K562 (cell line): Measurements from ENCODE around the gene NMNAT3. TPM values are rescaled to one million over a fixed set of nuclear protein-coding genes. Genes with fewer than 3 reads are reported as not detected.

Experiments
- ATAC-seq: fragments of 200-7000 bp; cut with Tn5 transposase; 3 replicates; pipeline ENCODE4 v1.9.1; 2020; ENCODE audit warnings: moderate library complexity
- BruUV-seq: library from RNA; stranded (reverse); fragments of 400-500 nt; replicated peaks from 2 replicates; lab custom pipeline; 2021; lab: Mats Ljungman, UMichigan
- CTCF ChIA-PET: fragments of 300-600 bp; formaldehyde crosslinking; extraction: SDS; loops from one replicate; lab custom pipeline; 2021; ENCODE audit warnings: low intra/inter-chr PET ratio; lab: Yijun Ruan, JAX
- POLR2A ChIA-PET: fragments of 300-600, 350-650 bp; sonication (Branson Sonifier 250); formaldehyde crosslinking; extraction: SDS; loops from one replicate; lab custom pipeline; 2021; ENCODE audit warnings: antibody characterized with exemption, inconsistent platforms; lab: Yijun Ruan, JAX
- DNase-seq, 4 experiments: peaks; one replicate each; pipeline versions ENCODE4 v3.0.0 to v3.0.0-alpha.2; 2011 to 2018; ENCODE audit warnings: low spot score in 3 of 4, mixed read lengths in 3 of 4; ENCODE audit errors: extremely low read depth in 1 of 4
- FAIRE-seq: peaks from 2 replicates; lab custom pipeline; 2011; peaks lifted over from hg19 to GRCh38; lab: Jason Lieb, UNC
- H2AFZ ChIP-seq: 2 replicates; pipeline ENCODE4 v1.6.0; 2011; ENCODE audit warnings: low read depth, low read length, control low read depth, inconsistent platforms
- H3K27ac ChIP-seq: fragments of 200-600 bp; 3 replicates; pipeline ENCODE4 v1.8.0; 2011; ENCODE audit warnings: low read depth, mild to moderate bottlenecking, control low read depth, inconsistent platforms, low read length, moderate library complexity, mixed read lengths; ENCODE audit errors: extremely low read depth
- H3K27me3 ChIP-seq, 2 experiments: fragments of 300-600 bp in 1 of 2; 2 replicates in 1 of 2; 3 replicates in 1 of 2; pipeline versions ENCODE4 v1.6.0 to v1.8.0; 2011; ENCODE audit warnings: inconsistent platforms in 2 of 2, low read length in 2 of 2, mild to moderate bottlenecking in 1 of 2, mixed read lengths in 1 of 2, moderate library complexity in 1 of 2; ENCODE audit not compliant: control insufficient read depth in 2 of 2, insufficient read depth in 2 of 2
- H3K36me3 ChIP-seq: fragments of 300-600 bp; 3 replicates; pipeline ENCODE4 v1.8.0; 2011; ENCODE audit warnings: mild to moderate bottlenecking, low read length, inconsistent platforms; ENCODE audit not compliant: control insufficient read depth, insufficient read depth
- H3K4me1 ChIP-seq, 2 experiments: fragments of 200-600 bp in 1 of 2; replicated peaks in 1 of 2; 2 replicates in 1 of 2; 3 replicates in 1 of 2; pipeline versions ENCODE4 v1.5.1 to v1.8.0; 2011; ENCODE audit warnings: inconsistent platforms in 2 of 2, low read length in 2 of 2, mild to moderate bottlenecking in 1 of 2, mixed read lengths in 1 of 2, moderate library complexity in 1 of 2; ENCODE audit not compliant: control insufficient read depth in 2 of 2, insufficient read depth in 2 of 2
- H3K4me2 ChIP-seq: 2 replicates; pipeline ENCODE4 v1.6.1; 2011; ENCODE audit warnings: low read length, control low read depth, inconsistent platforms, mixed read lengths; ENCODE audit not compliant: insufficient read depth
- H3K4me3 ChIP-seq: fragments of 200-600 bp; sonication (generic), shearing (Covaris generic); 2 replicates; pipeline ENCODE4 v1.5.1; 2016; ENCODE audit warnings: control low read depth, inconsistent platforms
- H3K79me2 ChIP-seq: fragments of 200-600 bp; 3 replicates; pipeline ENCODE4 v1.8.0; 2011; ENCODE audit warnings: low read length, inconsistent platforms; ENCODE audit not compliant: control insufficient read depth, insufficient read depth
- H3K9ac ChIP-seq, 2 experiments: 2 replicates each; pipeline versions ENCODE4 v1.6.0 to v1.6.1; 2011; ENCODE audit warnings: low read depth in 2 of 2, low read length in 2 of 2, control low read depth in 1 of 2, inconsistent platforms in 1 of 2, mild to moderate bottlenecking in 1 of 2, mixed read lengths in 1 of 2; ENCODE audit not compliant: insufficient read depth in 1 of 2
- H3K9me1 ChIP-seq: one replicate; pipeline ENCODE4 v1.6.0; 2011; ENCODE audit warnings: inconsistent platforms, mild to moderate bottlenecking, low read length, moderate library complexity; ENCODE audit not compliant: control insufficient read depth, insufficient read depth
- H3K9me3 ChIP-seq: replicated peaks from 2 replicates; pipeline ENCODE4 v1.5.1; 2011; ENCODE audit warnings: low read depth, low read length, inconsistent platforms; ENCODE audit not compliant: control insufficient read depth, insufficient read depth
- H4K20me1 ChIP-seq: replicated peaks from 2 replicates; pipeline ENCODE4 v1.6.1; 2011; ENCODE audit warnings: low read length, inconsistent platforms, mixed read lengths; ENCODE audit not compliant: control insufficient read depth, insufficient read depth
- ERF ChIP-seq: fragments of 450-650 bp; formaldehyde crosslinking; IDR thresholded peaks from 2 replicates; pipeline ENCODE4 v1.4.0; 2020; ENCODE audit warnings: mild to moderate bottlenecking, mixed read lengths
- FOXA3 ChIP-seq, 2 experiments: fragments of 450-650 bp in 1 of 2; sonication (generic) in 1 of 2; formaldehyde crosslinking; IDR thresholded peaks in 1 of 2; conservative IDR thresholded peaks in 1 of 2; 2 replicates each; pipeline versions ENCODE4 v1.4.0 to v1.8.0; 2020 to 2022; ENCODE audit warnings: mild to moderate bottlenecking in 2 of 2, missing genetic modification reagents in 1 of 2
- OTX1 ChIP-seq: fragments of 450-650 bp; formaldehyde crosslinking; IDR thresholded peaks from 2 replicates; pipeline ENCODE4 v1.4.0; 2022; ENCODE audit warnings: mild to moderate bottlenecking
- TARDBP ChIP-seq: fragments of 450-650 bp; IDR thresholded peaks from 2 replicates; pipeline ENCODE4 v1.6.1; 2016
- WGBS: fragments of 100-300 bp; shearing (Covaris generic); methylation state at CpG from one replicate; pipeline ENCODE4 v1.1.6; 2016; ENCODE audit warnings: low coverage, mixed read lengths; ENCODE audit not compliant: insufficient coverage; ENCODE audit errors: missing lambda C conversion rate; 5-methylcytosine and 5-hydroxymethylcytosine counted together
- in situ Hi-C: fragments of 300-500 bp; cut with MboI; formaldehyde crosslinking; loops from 4 replicates; pipeline ENCODE4 v1.15.0; 2018; ENCODE audit warnings: inconsistent platforms, mixed read lengths
- intact Hi-C: fragments of 100-400 bp; cut with micrococcal nuclease; formaldehyde crosslinking; loops from 2 replicates; pipeline ENCODE4 v1.14.2; 2022
- polyA plus RNA-seq, 8 experiments: library from polyadenylated mRNA; depleted of rRNA in 4 of 8; stranded (reverse) in 5 of 8; unstranded in 3 of 8; fragments of >200 nt; fragmentation: Nextera tagmentation in 2 of 8; fragmentation: Illumina TruSeq in 1 of 8; extraction: Ambion mirVana in 2 of 8; extraction: Trizol in 1 of 8; gene quantifications; 2 replicates each; pipeline versions ENCODE4 v1.2.1 to v1.2.3, GENCODE V29; 2011 to 2014; ENCODE audit warnings: inconsistent platforms in 1 of 8, missing spikeins in 1 of 8
- total RNA-seq, 7 experiments: library from RNA; depleted of rRNA in 6 of 7; stranded (reverse); fragments of >200 nt in 6 of 7; fragmentation: Illumina TruSeq in 2 of 7; extraction: Trizol in 2 of 7; gene quantifications; 2 replicates each; pipeline versions ENCODE4 v1.2.1 to v1.2.3, GENCODE V29; 2011 to 2021; ENCODE audit warnings: low replicate concordance in 1 of 7
- TF ChIP-seq, protein P1 (sequence below): sonication (generic); formaldehyde crosslinking; IDR thresholded peaks from 2 replicates; pipeline ENCODE4 v1.8.0; 2022; ENCODE audit warnings: missing genetic modification reagents, mild to moderate bottlenecking, moderate library complexity, borderline replicate concordance

The NMNAT3 gene
- total and polyA plus RNA-seq, 9 of the 15 experiments (the other 6 are each of a cell fraction or from before 2014, with no cell fraction given) = 2.3 to 12.5 (median 6.6) TPM

DNA sequence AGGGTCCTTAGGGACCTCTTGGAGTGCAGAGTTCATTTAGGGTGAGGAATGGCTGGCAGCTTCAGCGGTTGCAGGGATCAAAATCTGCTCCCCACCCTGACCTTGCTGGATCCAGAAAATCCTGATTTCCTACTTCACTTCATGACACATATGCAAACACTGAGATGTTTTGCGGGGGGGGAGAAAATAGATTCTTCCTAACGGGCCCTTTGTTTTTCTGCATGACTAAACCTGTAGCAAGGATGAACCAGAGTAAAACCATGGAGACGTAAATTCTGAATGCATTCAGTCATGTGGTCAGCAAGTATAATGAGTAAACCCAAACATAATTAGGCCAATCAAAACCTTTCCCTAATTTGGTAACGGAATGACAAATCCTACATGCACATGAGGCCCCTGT lies 118.2 kb downstream of the NMNAT3 start:
- Histone ChIP-seq H3K36me3 (no peaks in the 10 kb centered on the region), H3K4me1 (no peaks in the 10 kb centered on the region), H3K9me3 (no peaks in the 10 kb centered on the region), H2AFZ (no peak overlapping the region), H3K9me1 (no peaks in the 10 kb centered on the region), H3K9ac (no peak overlapping the region), H3K27me3 (peaks cover 0 to 9% of the 10 kb centered on the region in 2 experiments; a peak in 3 of 5 replicates), H4K20me1 (no peaks in the 10 kb centered on the region; the same call in 1 of the 2 replicates), H3K4me2 (no peak overlapping the region), H3K4me3 (no peak overlapping the region), H3K79me2 (no peaks in the 10 kb centered on the region), H3K27ac (no peak overlapping the region)
- ChIA-PET CTCF (no interaction called here), POLR2A (interaction anchor here (0.7 to 0.9 kb wide), 2 partner anchors 26 to 28 kb away, joined by 3 read pairs; no protein-coding TSS in a partner anchor)
- no TSS peak for BruUV-seq
- intact Hi-C loops = no loop called here
- FAIRE-seq (no peak), ATAC-seq (no peak), DNase-seq (no peak)
- 5% methylated on average over 5 of the region's 5 CpGs for WGBS
- TF ChIP-seq ERF = no peak
- TF ChIP-seq FOXA3 (CRISPR knock-in tag; conservative IDR thresholded peaks at IDR 0.05 in 1 of 2, IDR thresholded peaks at IDR 0.05 in 1 of 2) = no peak
- TF ChIP-seq OTX1 (CRISPR knock-in tag) = no peak
- TF ChIP-seq, protein P1, sequence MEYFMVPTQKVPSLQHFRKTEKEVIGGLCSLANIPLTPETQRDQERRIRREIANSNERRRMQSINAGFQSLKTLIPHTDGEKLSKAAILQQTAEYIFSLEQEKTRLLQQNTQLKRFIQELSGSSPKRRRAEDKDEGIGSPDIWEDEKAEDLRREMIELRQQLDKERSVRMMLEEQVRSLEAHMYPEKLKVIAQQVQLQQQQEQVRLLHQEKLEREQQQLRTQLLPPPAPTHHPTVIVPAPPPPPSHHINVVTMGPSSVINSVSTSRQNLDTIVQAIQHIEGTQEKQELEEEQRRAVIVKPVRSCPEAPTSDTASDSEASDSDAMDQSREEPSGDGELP (CRISPR knock-in tag) = no peak
- TF ChIP-seq TARDBP = no peak
- in situ Hi-C loops = no loop called here
